IPS-20b (cell line): ENCODE measurements around the gene RAD21L1.
"Not testable (repeated sequence)": the region's sequence is repeated elsewhere in the genome, so short reads cannot be mapped to it uniquely, and the experiment has no call there.

Source experiments
- H3K27ac ChIP-seq: one replicate; pipeline ENCODE4 v1.5.1; 2013; ENCODE audit warnings: low read length
- H3K27me3 ChIP-seq: 2 replicates; pipeline ENCODE4 v1.6.1; 2013; ENCODE audit warnings: mild to moderate bottlenecking, low read length, inconsistent platforms; ENCODE audit not compliant: insufficient read depth
- H3K36me3 ChIP-seq: 2 replicates; pipeline ENCODE4 v1.6.1; 2013; ENCODE audit warnings: low read depth, mild to moderate bottlenecking, inconsistent platforms, low read length, moderate library complexity; ENCODE audit not compliant: insufficient read depth
- H3K4me1 ChIP-seq: 2 replicates; pipeline ENCODE4 v1.6.1; 2013; ENCODE audit warnings: mild to moderate bottlenecking, control low read depth, inconsistent platforms, low read length, moderate library complexity; ENCODE audit not compliant: insufficient read depth
- H3K4me3 ChIP-seq: 2 replicates; pipeline ENCODE4 v1.5.1; 2013; ENCODE audit warnings: mild to moderate bottlenecking, low read length, inconsistent platforms
- H3K9ac ChIP-seq: 2 replicates; pipeline ENCODE4 v1.6.1; 2013; ENCODE audit warnings: low read depth, mild to moderate bottlenecking, inconsistent platforms, low read length, moderate library complexity
- H3K9me3 ChIP-seq: 2 replicates; pipeline ENCODE4 v1.6.1; 2013; ENCODE audit warnings: mild to moderate bottlenecking, low read depth, low read length, inconsistent platforms; ENCODE audit not compliant: insufficient read depth

The RAD21L1 gene

GRCh38 chr20:1240549-1240948 is 14.7 kb downstream of the RAD21L1 start:
- Histone ChIP-seq H3K4me1 (no peaks in the 10 kb centered on the region), H3K4me3 (no peak overlapping the region), H3K9me3 (no peaks in the 10 kb centered on the region), H3K9ac (no peak overlapping the region), H3K36me3 (no peaks in the 10 kb centered on the region), H3K27ac (no peak overlapping the region), H3K27me3 (no peaks in the 10 kb centered on the region)

- Histone ChIP-seq H3K4me3 (no peak overlapping the region), H3K36me3 (no peaks in the 10 kb centered on the region), H3K27me3 (no peaks in the 10 kb centered on the region), H3K4me1 (no peaks in the 10 kb centered on the region), H3K27ac (no peak overlapping the region), H3K9ac (no peak overlapping the region), H3K9me3 (no peaks in the 10 kb centered on the region)
Observed at GRCh38 chr20:1241456-1241855, 15.6 kb downstream of the RAD21L1 start.

GRCh38 chr20:1242099-1242498 is 16.3 kb downstream of the RAD21L1 start:
- Histone ChIP-seq H3K4me1 (no peaks in the 10 kb centered on the region), H3K9me3 (no peaks in the 10 kb centered on the region), H3K4me3 (no peak overlapping the region), H3K27ac (no peak overlapping the region), H3K27me3 (no peaks in the 10 kb centered on the region), H3K9ac (no peak overlapping the region), H3K36me3 (no peaks in the 10 kb centered on the region)

- no peaks in the 10 kb centered on the region for H3K4me1 ChIP-seq
- no peaks in the 10 kb centered on the region for H3K9me3 ChIP-seq
- no peaks in the 10 kb centered on the region for H3K36me3 ChIP-seq
- no peaks in the 10 kb centered on the region for H3K27me3 ChIP-seq
- H3K9ac ChIP-seq = no peak overlapping the region
- H3K27ac ChIP-seq = no peak overlapping the region
- no peak overlapping the region for H3K4me3 ChIP-seq
Observed at GRCh38 chr20:1242530-1242929, 16.7 kb downstream of the RAD21L1 start.

- Histone ChIP-seq H3K27me3 (no peaks in the 10 kb centered on the region), H3K36me3 (no peaks in the 10 kb centered on the region), H3K4me1 (no peaks in the 10 kb centered on the region), H3K27ac (no peak overlapping the region), H3K9me3 (no peaks in the 10 kb centered on the region), H3K9ac (no peak overlapping the region), H3K4me3 (no peak overlapping the region)
Observed at GRCh38 chr20:1245578-1245977, 19.7 kb downstream of the RAD21L1 start.

- Histone ChIP-seq H3K36me3 (no peaks in the 10 kb centered on the region), H3K27me3 (no peaks in the 10 kb centered on the region), H3K27ac (no peak overlapping the region), H3K9ac (no peak overlapping the region), H3K4me3 (no peak overlapping the region), H3K4me1 (no peaks in the 10 kb centered on the region), H3K9me3 (no peaks in the 10 kb centered on the region)
Observed at GRCh38 chr20:1247689-1248088, 21.8 kb downstream of the RAD21L1 start.

GRCh38 chr20:1250282-1250681 is 24.4 kb downstream of the RAD21L1 start:
- not testable (repeated sequence) for H3K4me3 ChIP-seq, H3K27ac ChIP-seq, H3K9me3 ChIP-seq, H3K4me1 ChIP-seq, H3K36me3 ChIP-seq, H3K27me3 ChIP-seq, H3K9ac ChIP-seq

GRCh38 chr20:1252416-1252815 is 26.6 kb downstream of the RAD21L1 start:
- H3K27me3 ChIP-seq = no peaks in the 10 kb centered on the region
- no peaks in the 10 kb centered on the region for H3K36me3 ChIP-seq
- no peaks in the 10 kb centered on the region for H3K4me1 ChIP-seq
- no peak overlapping the region for H3K9ac ChIP-seq
- no peak overlapping the region for H3K27ac ChIP-seq
- no peak overlapping the region for H3K4me3 ChIP-seq
- no peaks in the 10 kb centered on the region for H3K9me3 ChIP-seq

- Histone ChIP-seq H3K4me3 (no peak overlapping the region), H3K27ac (no peak overlapping the region), H3K36me3 (no peaks in the 10 kb centered on the region), H3K27me3 (peaks cover 5% of the 10 kb centered on the region; the same call in 1 of the 2 replicates), H3K9ac (no peak overlapping the region), H3K4me1 (no peaks in the 10 kb centered on the region), H3K9me3 (no peaks in the 10 kb centered on the region)
Observed at GRCh38 chr20:1254254-1254653, 28.4 kb downstream of the RAD21L1 start.

- Histone ChIP-seq H3K27ac (no peak overlapping the region), H3K4me1 (no peaks in the 10 kb centered on the region), H3K27me3 (peaks cover 5% of the 10 kb centered on the region; the same call in 1 of the 2 replicates), H3K36me3 (no peaks in the 10 kb centered on the region), H3K9me3 (no peaks in the 10 kb centered on the region), H3K9ac (no peak overlapping the region), H3K4me3 (no peak overlapping the region)
Observed at GRCh38 chr20:1255675-1256074, 29.8 kb downstream of the RAD21L1 start.

- H3K9me3 ChIP-seq = no peaks in the 10 kb centered on the region
- no peak overlapping the region for H3K4me3 ChIP-seq
- no peak overlapping the region for H3K9ac ChIP-seq
- no peak overlapping the region for H3K27ac ChIP-seq
- H3K36me3 ChIP-seq = no peaks in the 10 kb centered on the region
- H3K4me1 ChIP-seq = 0 out of 2 replicates have a peak, but pooled peaks cover 4% of the 10 kb centered on the region
- peaks cover 25% of the 10 kb centered on the region for H3K27me3 ChIP-seq
Observed at GRCh38 chr20:1263853-1264252, 38.0 kb downstream of the RAD21L1 start.

- no peaks in the 10 kb centered on the region for H3K9me3 ChIP-seq
- H3K27ac ChIP-seq = no peak overlapping the region
- peaks cover 25% of the 10 kb centered on the region for H3K27me3 ChIP-seq
- H3K4me3 ChIP-seq = no peak overlapping the region
- H3K36me3 ChIP-seq = no peaks in the 10 kb centered on the region
- H3K4me1 ChIP-seq = 0 out of 2 replicates have a peak, but pooled peaks cover 4% of the 10 kb centered on the region
- H3K9ac ChIP-seq = no peak overlapping the region
Observed at GRCh38 chr20:1264727-1265126, 38.9 kb downstream of the RAD21L1 start.
